Kidney glomerular epithelial cell (primary cell): ENCODE data around the gene PRKN.

Source experiments
- DNase-seq: peaks from one replicate; lab custom pipeline; 2025; lab: John Stamatoyannopoulos, UW

PRKN gene

GRCh38 chr6:162373192-162373591 is 354.4 kb downstream of the PRKN start:
- no peak for DNase-seq

- DNase-seq = no peak
Observed at GRCh38 chr6:162372106-162372505, 355.5 kb downstream of the PRKN start.

- DNase-seq = no peak
Observed at GRCh38 chr6:162371121-162371520, 356.4 kb downstream of the PRKN start.

GRCh38 chr6:162369091-162369490 is 358.5 kb downstream of the PRKN start:
- no peak for DNase-seq

- no peak for DNase-seq
Observed at GRCh38 chr6:162364488-162364887, 363.1 kb downstream of the PRKN start.

- DNase-seq = no peak
Observed at GRCh38 chr6:162363757-162364156, 363.8 kb downstream of the PRKN start.

- DNase-seq = no peak
Observed at GRCh38 chr6:162360901-162361567, 366.5 kb downstream of the PRKN start.

- DNase-seq = no peak
Observed at GRCh38 chr6:162358625-162359024, 368.9 kb downstream of the PRKN start.

GRCh38 chr6:162345051-162345511 is 382.5 kb downstream of the PRKN start:
- peak; percentile 31 for DNase-seq

GRCh38 chr6:162344646-162345010 is 382.9 kb downstream of the PRKN start:
- no peak for DNase-seq

GRCh38 chr6:162343936-162344645 is 383.5 kb downstream of the PRKN start:
- DNase-seq = no peak

GRCh38 chr6:162343198-162343935 is 384.2 kb downstream of the PRKN start:
- DNase-seq = no peak

- DNase-seq = no peak
Observed at GRCh38 chr6:162337412-162337811, 390.2 kb downstream of the PRKN start.

- DNase-seq = no peak
Observed at GRCh38 chr6:162336359-162336758, 391.2 kb downstream of the PRKN start.

GRCh38 chr6:162332365-162332764 is 395.2 kb downstream of the PRKN start:
- no peak for DNase-seq

GRCh38 chr6:162331911-162332310 is 395.7 kb downstream of the PRKN start:
- no peak for DNase-seq

- no peak for DNase-seq
Observed at GRCh38 chr6:162325826-162326225, 401.7 kb downstream of the PRKN start.

GRCh38 chr6:162325051-162325450 is 402.5 kb downstream of the PRKN start:
- DNase-seq = no peak

- DNase-seq = no peak
Observed at GRCh38 chr6:162315291-162315690, 412.3 kb downstream of the PRKN start.

- DNase-seq = no peak
Observed at GRCh38 chr6:162313922-162314660, 413.5 kb downstream of the PRKN start.

- DNase-seq = no peak
Observed at GRCh38 chr6:162307865-162308264, 419.7 kb downstream of the PRKN start.

- peak; percentile 25 for DNase-seq
Observed at GRCh38 chr6:162306616-162307015, 420.9 kb downstream of the PRKN start.
